HepG2 (cell line): Measurements from ENCODE around the gene C1QTNF12. TPM values are rescaled to one million over a fixed set of nuclear protein-coding genes. Genes with fewer than 3 reads are reported as not detected.

Source experiments
- ATM ChIP-seq: fragments of 450-650 bp; IDR thresholded peaks from 2 replicates; pipeline ENCODE4 v1.7.1; 2017; ENCODE audit warnings: mild to moderate bottlenecking, borderline replicate concordance
- CHD4 ChIP-seq: fragments of 200-600 bp; sonication (generic); IDR thresholded peaks from 2 replicates; pipeline ENCODE4 v1.7.0; 2017; ENCODE audit warnings: mild to moderate bottlenecking, low read length, borderline replicate concordance
- DNMT3B ChIP-seq: conservative IDR thresholded peaks from 2 replicates; pipeline ENCODE4 v1.6.1; 2016; ENCODE audit warnings: missing biosample characterization, control low read depth
- HOXA3 ChIP-seq: sonication (generic); formaldehyde crosslinking; IDR thresholded peaks from 2 replicates; pipeline ENCODE4 v1.5.0; 2020; ENCODE audit warnings: missing genetic modification reagents
- PRPF4 ChIP-seq: fragments of 200-400 bp; formaldehyde crosslinking; IDR thresholded peaks from 2 replicates; pipeline ENCODE4 v1.6.1; 2016; ENCODE audit warnings: low read length, low read depth; ENCODE audit not compliant: poor library complexity, severe bottlenecking
- REPIN1 ChIP-seq: sonication (generic); formaldehyde crosslinking; IDR thresholded peaks from 2 replicates; pipeline ENCODE4 v1.8.0; 2022; ENCODE audit warnings: missing genetic modification reagents, low read depth, mild to moderate bottlenecking, borderline replicate concordance
- SMAD1 ChIP-seq: sonication (generic); formaldehyde crosslinking; IDR thresholded peaks from 2 replicates; pipeline ENCODE4 v1.4.0; 2020; ENCODE audit warnings: missing genetic modification reagents, low read depth, mild to moderate bottlenecking, borderline replicate concordance
- SPEN ChIP-seq: sonication (generic); formaldehyde crosslinking; IDR thresholded peaks from 2 replicates; pipeline ENCODE4 v1.5.1; 2020; ENCODE audit warnings: low read depth, mild to moderate bottlenecking, missing genetic modification reagents
- TCF12 ChIP-seq, 2 experiments: fragments of 450-650 bp in 1 of 2; sonication (generic) in 1 of 2; formaldehyde crosslinking in 1 of 2; IDR thresholded peaks; 2 replicates each; pipeline versions ENCODE4 v1.6.1 to v1.8.0; 2017 to 2022; ENCODE audit warnings: antibody characterized with exemption in 1 of 2, mild to moderate bottlenecking in 1 of 2, missing genetic modification reagents in 1 of 2, moderate library complexity in 1 of 2
- ZFP36 ChIP-seq: fragments of 150-350 bp; IDR thresholded peaks from 2 replicates; pipeline ENCODE4 v1.6.1; 2018; ENCODE audit warnings: borderline replicate concordance, low read length, low read depth; ENCODE audit not compliant: partially characterized antibody
- ZNF432 ChIP-seq: sonication (generic); formaldehyde crosslinking; IDR thresholded peaks from 2 replicates; pipeline ENCODE4 v1.5.0; 2020; ENCODE audit warnings: missing genetic modification reagents, mild to moderate bottlenecking, borderline replicate concordance
- ZNF552 ChIP-seq: sonication (generic); formaldehyde crosslinking; IDR thresholded peaks from 2 replicates; pipeline ENCODE4 v1.9.0; 2022; ENCODE audit warnings: missing genetic modification reagents, mild to moderate bottlenecking, borderline replicate concordance
- ZSCAN30 ChIP-seq: sonication (generic); formaldehyde crosslinking; IDR thresholded peaks from 2 replicates; pipeline ENCODE4 v1.5.0; 2020; ENCODE audit warnings: mild to moderate bottlenecking, missing genetic modification reagents
- polyA plus RNA-seq, 8 experiments: library from polyadenylated mRNA; depleted of rRNA in 3 of 8; stranded (reverse) in 7 of 8; unstranded in 1 of 8; fragments of >200 nt; fragmentation: Illumina TruSeq in 4 of 8; extraction: Trizol in 4 of 8; gene quantifications; 2 replicates each; pipeline versions ENCODE4 v1.2.1 to v1.2.3, GENCODE V29; 2011 to 2016; ENCODE audit warnings: low read depth in 4 of 8, missing spikeins in 1 of 8, mixed read lengths in 1 of 8; ENCODE audit not compliant: insufficient read depth in 1 of 8
- total RNA-seq, 5 experiments: library from RNA; depleted of rRNA; stranded (reverse); fragments of >200 nt; fragmentation: Illumina TruSeq; extraction: Trizol; gene quantifications; 2 replicates each; pipeline ENCODE4 v1.2.3, GENCODE V29; 2016; ENCODE audit warnings: low read depth in 1 of 5
- TF ChIP-seq, protein P1 (sequence below): IDR thresholded peaks from 2 replicates; pipeline ENCODE4 v1.6.1; 2016; ENCODE audit warnings: low read depth
- TF ChIP-seq, protein P2 (sequence below): sonication (generic); formaldehyde crosslinking; IDR thresholded peaks from 2 replicates; pipeline ENCODE4 v1.4.0; 2020; ENCODE audit warnings: mild to moderate bottlenecking, missing genetic modification reagents
- TF ChIP-seq, protein P3 (sequence below): sonication (generic); formaldehyde crosslinking; IDR thresholded peaks from 2 replicates; pipeline ENCODE4 v1.4.0; 2020; ENCODE audit warnings: low read depth, mild to moderate bottlenecking, missing genetic modification reagents
- TF ChIP-seq, protein P4 (sequence below), 2 experiments: sonication (generic) in 1 of 2; formaldehyde crosslinking in 1 of 2; IDR thresholded peaks; 2 replicates each; pipeline versions ENCODE4 v1.5.1 to v1.6.1; 2011 to 2020; ENCODE audit warnings: borderline replicate concordance in 1 of 2, low read depth in 1 of 2, low read length in 1 of 2, mild to moderate bottlenecking in 1 of 2, missing genetic modification reagents in 1 of 2, moderate library complexity in 1 of 2
- TF ChIP-seq, protein P5 (sequence below): sonication (generic); formaldehyde crosslinking; IDR thresholded peaks from 2 replicates; pipeline ENCODE4 v1.4.0; 2020; ENCODE audit warnings: mild to moderate bottlenecking, low read depth, missing genetic modification reagents

C1QTNF12 gene
- total and polyA plus RNA-seq, 2 of the 13 experiments (the other 11 are each of a cell fraction or from before 2014, with no cell fraction given): 0.18 to 0.64 TPM

DNA sequence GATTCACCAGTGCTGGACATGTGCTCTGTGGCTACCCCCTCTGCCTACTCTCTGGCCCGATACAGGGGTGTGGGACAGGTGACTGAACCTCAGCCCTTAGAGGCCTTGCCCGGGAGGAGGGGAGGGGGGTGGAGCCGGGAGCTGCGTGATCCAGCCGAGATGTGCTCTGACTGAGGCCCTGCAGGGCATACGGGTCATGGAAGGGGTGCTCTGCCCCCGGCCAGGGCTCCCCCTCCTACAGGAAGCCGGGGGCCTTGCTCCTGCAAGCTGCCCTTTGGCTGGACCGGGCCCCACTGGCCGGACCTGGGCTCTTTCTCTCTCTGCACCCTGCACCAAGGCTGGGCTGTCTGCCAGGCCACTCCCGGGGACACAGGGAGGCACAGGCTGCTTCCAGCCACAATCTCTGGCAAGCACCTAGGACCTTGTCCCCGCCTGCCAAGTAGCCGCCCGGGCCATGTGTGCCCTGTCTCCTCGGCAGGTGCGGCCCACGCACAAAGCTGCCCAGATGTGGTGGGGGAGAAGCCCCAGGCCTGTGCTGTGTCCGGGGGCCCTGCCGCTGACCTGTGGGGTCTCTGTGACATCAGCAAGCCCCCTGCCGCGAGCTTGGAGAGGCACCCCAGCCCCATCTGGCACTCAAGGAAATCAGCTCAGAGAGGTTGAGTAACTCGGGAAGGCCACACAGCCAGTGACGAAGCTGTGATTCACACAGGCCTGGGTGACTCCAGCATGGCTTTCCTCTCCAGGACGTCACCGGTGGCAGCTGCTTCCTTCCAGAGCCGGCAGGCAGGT is 35.2 kb upstream of the C1QTNF12 start (continued):
- TF ChIP-seq SPEN (CRISPR knock-in tag) (peak; percentile 69), ZNF552 (CRISPR knock-in tag) (peak; percentile 71), SMAD1 (no peak), HOXA3 (no peak), ATM (no peak), CHD4 (0 out of 2 replicates have a peak, but pooled peaks have one; percentile 34), PRPF4 (no peak), DNMT3B (CRISPR knock-in tag) (no peak), ZSCAN30 (CRISPR knock-in tag) (no peak), TCF12 (IDR thresholded peaks at IDR 0.05) (no peak), TCF12 (CRISPR knock-in tag; IDR thresholded peaks at IDR 0.05) (peak; percentile 79), REPIN1 (peak; percentile 72; the same call in 1 of the 2 replicates), ZFP36 (peak; percentile 76), ZNF432 (CRISPR knock-in tag) (no peak)
- TF ChIP-seq, protein P1, sequence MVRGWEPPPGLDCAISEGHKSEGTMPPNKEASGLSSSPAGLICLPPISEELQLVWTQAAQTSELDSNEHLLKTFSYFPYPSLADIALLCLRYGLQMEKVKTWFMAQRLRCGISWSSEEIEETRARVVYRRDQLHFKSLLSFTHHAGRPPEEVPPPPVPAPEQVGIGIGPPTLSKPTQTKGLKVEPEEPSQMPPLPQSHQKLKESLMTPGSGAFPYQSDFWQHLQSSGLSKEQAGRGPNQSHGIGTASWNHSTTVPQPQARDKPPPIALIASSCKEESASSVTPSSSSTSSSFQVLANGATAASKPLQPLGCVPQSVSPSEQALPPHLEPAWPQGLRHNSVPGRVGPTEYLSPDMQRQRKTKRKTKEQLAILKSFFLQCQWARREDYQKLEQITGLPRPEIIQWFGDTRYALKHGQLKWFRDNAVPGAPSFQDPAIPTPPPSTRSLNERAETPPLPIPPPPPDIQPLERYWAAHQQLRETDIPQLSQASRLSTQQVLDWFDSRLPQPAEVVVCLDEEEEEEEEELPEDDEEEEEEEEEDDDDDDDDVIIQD (CRISPR knock-in tag): no peak
- TF ChIP-seq, protein P2, sequence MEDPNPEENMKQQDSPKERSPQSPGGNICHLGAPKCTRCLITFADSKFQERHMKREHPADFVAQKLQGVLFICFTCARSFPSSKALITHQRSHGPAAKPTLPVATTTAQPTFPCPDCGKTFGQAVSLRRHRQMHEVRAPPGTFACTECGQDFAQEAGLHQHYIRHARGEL: no peak
- TF ChIP-seq, protein P3, sequence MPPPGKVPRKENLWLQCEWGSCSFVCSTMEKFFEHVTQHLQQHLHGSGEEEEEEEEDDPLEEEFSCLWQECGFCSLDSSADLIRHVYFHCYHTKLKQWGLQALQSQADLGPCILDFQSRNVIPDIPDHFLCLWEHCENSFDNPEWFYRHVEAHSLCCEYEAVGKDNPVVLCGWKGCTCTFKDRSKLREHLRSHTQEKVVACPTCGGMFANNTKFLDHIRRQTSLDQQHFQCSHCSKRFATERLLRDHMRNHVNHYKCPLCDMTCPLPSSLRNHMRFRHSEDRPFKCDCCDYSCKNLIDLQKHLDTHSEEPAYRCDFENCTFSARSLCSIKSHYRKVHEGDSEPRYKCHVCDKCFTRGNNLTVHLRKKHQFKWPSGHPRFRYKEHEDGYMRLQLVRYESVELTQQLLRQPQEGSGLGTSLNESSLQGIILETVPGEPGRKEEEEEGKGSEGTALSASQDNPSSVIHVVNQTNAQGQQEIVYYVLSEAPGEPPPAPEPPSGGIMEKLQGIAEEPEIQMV (CRISPR knock-in tag): no peak
- TF ChIP-seq, protein P4, sequence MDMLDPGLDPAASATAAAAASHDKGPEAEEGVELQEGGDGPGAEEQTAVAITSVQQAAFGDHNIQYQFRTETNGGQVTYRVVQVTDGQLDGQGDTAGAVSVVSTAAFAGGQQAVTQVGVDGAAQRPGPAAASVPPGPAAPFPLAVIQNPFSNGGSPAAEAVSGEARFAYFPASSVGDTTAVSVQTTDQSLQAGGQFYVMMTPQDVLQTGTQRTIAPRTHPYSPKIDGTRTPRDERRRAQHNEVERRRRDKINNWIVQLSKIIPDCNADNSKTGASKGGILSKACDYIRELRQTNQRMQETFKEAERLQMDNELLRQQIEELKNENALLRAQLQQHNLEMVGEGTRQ (IDR thresholded peaks at IDR 0.05; ENCODE audit: low read depth, low read length): no peak
- TF ChIP-seq, protein P4 (CRISPR knock-in tag; IDR thresholded peaks at IDR 0.05; ENCODE audit: borderline replicate concordance): peak; percentile 37; the same call in 1 of the 2 replicates
- TF ChIP-seq, protein P5, sequence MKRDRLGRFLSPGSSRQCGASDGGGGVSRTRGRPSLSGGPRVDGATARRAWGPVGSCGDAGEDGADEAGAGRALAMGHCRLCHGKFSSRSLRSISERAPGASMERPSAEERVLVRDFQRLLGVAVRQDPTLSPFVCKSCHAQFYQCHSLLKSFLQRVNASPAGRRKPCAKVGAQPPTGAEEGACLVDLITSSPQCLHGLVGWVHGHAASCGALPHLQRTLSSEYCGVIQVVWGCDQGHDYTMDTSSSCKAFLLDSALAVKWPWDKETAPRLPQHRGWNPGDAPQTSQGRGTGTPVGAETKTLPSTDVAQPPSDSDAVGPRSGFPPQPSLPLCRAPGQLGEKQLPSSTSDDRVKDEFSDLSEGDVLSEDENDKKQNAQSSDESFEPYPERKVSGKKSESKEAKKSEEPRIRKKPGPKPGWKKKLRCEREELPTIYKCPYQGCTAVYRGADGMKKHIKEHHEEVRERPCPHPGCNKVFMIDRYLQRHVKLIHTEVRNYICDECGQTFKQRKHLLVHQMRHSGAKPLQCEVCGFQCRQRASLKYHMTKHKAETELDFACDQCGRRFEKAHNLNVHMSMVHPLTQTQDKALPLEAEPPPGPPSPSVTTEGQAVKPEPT (CRISPR knock-in tag): peak; percentile 40; the same call in 1 of the 2 replicates
